ENCODE results near the gene SF3B6. TPM values are rescaled to one million over a fixed set of nuclear protein-coding genes. Genes with fewer than 3 reads are reported as not detected.

SF3B6 gene
- total RNA-seq, 1 experiment from 2014 or later: 117 TPM

- no peak for TF ChIP-seq ZNF532 (CRISPR knock-in tag; IDR thresholded peaks at IDR 0.05; ENCODE audit: borderline replicate concordance)
- no peak for TF ChIP-seq TEAD1 (CRISPR knock-in tag; IDR thresholded peaks at IDR 0.05)
- no peak for TF ChIP-seq CBFB (CRISPR knock-in tag; IDR thresholded peaks at IDR 0.05; ENCODE audit: low read depth)
- no peak for TF ChIP-seq JUN (CRISPR knock-in tag; IDR thresholded peaks at IDR 0.05)
Measured at GRCh38 chr2:24022975-24023575, 53.1 kb downstream of the SF3B6 start (continued).

- no peaks in the 10 kb centered on the region for H3K27me3 Mint-ChIP-seq (ENCODE audit: low read depth)
- no peak for DNase-seq (ENCODE audit: low spot score)
- ChIA-PET POLR2A (interaction anchor here (0.6 kb wide), 1 partner anchor 53 kb away, joined by 3 read pairs; no protein-coding TSS in a partner anchor), CTCF (interaction anchor here (1.0 to 1.5 kb wide), 5 partner anchors 12 to 95 kb away, joined by 3 to 7 read pairs (median 6); partner anchors contain the start of genes ATAD2B, MFSD2B, TP53I3 and WDCP)
- H3K4me1 Mint-ChIP-seq: peaks cover 54% of the 10 kb centered on the region
- peak overlapping the region; percentile 41; the same call in 1 of the 2 replicates for H3K27ac Mint-ChIP-seq
- no peaks in the 10 kb centered on the region for H3K9me3 Mint-ChIP-seq
- no peak for ATAC-seq
- no peak overlapping the region for H3K4me3 Mint-ChIP-seq
- peaks cover 16% of the 10 kb centered on the region for H3K36me3 Mint-ChIP-seq
- TF ChIP-seq ZNF396 (CRISPR knock-in tag; IDR thresholded peaks at IDR 0.05; ENCODE audit: borderline replicate concordance) (no peak), CTCF (IDR thresholded peaks at IDR 0.05) (no peak), ATF6 (CRISPR knock-in tag; IDR thresholded peaks at IDR 0.05) (no peak), GABPB1 (CRISPR knock-in tag; IDR thresholded peaks at IDR 0.05) (peak; percentile 48; the same call in 1 of the 2 replicates), HMGA2 (CRISPR knock-in tag; IDR thresholded peaks at IDR 0.05) (no peak), NFATC4 (CRISPR knock-in tag; IDR thresholded peaks at IDR 0.05) (no peak)
Measured at GRCh38 chr2:24022324-24022974, 53.7 kb downstream of the SF3B6 start.

GRCh38 chr2:24021122-24021998 is 54.8 kb downstream of the SF3B6 start:
- H3K36me3 Mint-ChIP-seq: peaks cover 16% of the 10 kb centered on the region
- ATAC-seq: peak; percentile 91
- no peaks in the 10 kb centered on the region for H3K27me3 Mint-ChIP-seq (ENCODE audit: low read depth)
- peaks cover 47% of the 10 kb centered on the region for H3K4me1 Mint-ChIP-seq
- no peaks in the 10 kb centered on the region for H3K9me3 Mint-ChIP-seq
- ChIA-PET CTCF (interaction anchor here (1.0 to 1.6 kb wide), 7 partner anchors 11 to 94 kb away, joined by 3 to 7 read pairs (median 5); partner anchors contain the start of genes ATAD2B, MFSD2B, TP53I3 and WDCP), POLR2A (interaction anchor here (1.7 kb wide), 1 partner anchor 11 kb away, joined by 4 read pairs; the partner anchor contains the start of gene MFSD2B)
- peak overlapping the region; percentile 91 for H3K27ac Mint-ChIP-seq
- no peak overlapping the region for H3K4me3 Mint-ChIP-seq
- peak; percentile 83 for DNase-seq (ENCODE audit: low spot score)
- TF ChIP-seq CTCF (IDR thresholded peaks at IDR 0.05) (peak; percentile 39; the same call in 1 of the 2 replicates), USF1 (CRISPR knock-in tag; IDR thresholded peaks at IDR 0.05) (no peak), PRDM15 (CRISPR knock-in tag; IDR thresholded peaks at IDR 0.05) (no peak), ZBTB21 (CRISPR knock-in tag; IDR thresholded peaks at IDR 0.05; ENCODE audit: borderline replicate concordance) (no peak)

Measured in WTC11 (cell line).